ENCODE results near the gene CS. TPM values are rescaled to one million over a fixed set of nuclear protein-coding genes. Genes with fewer than 3 reads are reported as not detected.

CS gene
- polyA plus RNA-seq, 1 of the 3 experiments (the other 2 are of a cell fraction) = 121 TPM

DNA sequence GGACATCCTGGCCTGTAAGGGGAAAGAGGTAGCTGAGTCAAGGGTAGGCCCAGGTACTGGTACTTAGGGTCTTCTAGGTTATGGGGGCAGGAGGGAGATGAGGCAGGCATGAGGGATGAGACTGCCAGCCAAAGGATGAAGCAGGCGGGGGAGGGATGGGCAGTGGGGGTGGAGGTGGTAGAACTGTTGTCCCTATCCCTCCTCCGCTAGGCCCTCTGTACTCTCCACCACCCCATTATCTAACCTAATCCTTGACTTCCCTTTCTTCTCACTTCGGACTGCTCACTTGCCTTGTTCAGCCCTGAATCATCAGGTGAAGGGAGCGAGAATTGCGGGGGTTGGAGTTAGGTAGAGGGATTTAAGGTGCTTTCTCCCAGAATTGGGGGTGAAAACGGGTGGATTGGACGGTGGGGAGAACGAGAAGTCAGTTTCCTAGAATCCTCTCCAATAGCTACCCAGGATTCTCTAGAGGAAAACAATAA, 33.1 kb upstream of the CS start:
- Histone ChIP-seq H3K4me2 (peak overlapping the region; percentile 87), H3F3A (replicated peaks; ENCODE audit: insufficient read depth) (peaks cover 5% of the 10 kb centered on the region), H3K4me3 (ENCODE audit: low read depth in 2 of 2, low read length in 1 of 2) (peak overlapping the region; percentile 61 to 73), H3K9ac (peak overlapping the region; percentile 87), H3K27ac (ENCODE audit: low read depth in 2 of 2, low read length in 1 of 2) (peak overlapping the region; percentile 84 to 97), H4K20me1 (ENCODE audit: insufficient read depth) (no peaks in the 10 kb centered on the region), H3K9me2 (no peaks in the 10 kb centered on the region), H3K9me3 (no peaks in the 10 kb centered on the region), H3K36me3 (replicated peaks in 1 of 2; ENCODE audit: control insufficient read depth in 1 of 2, insufficient read depth in 2 of 2, low read length in 1 of 2) (no peaks in the 10 kb centered on the region), H2AFZ (ENCODE audit: low read depth) (peak overlapping the region; percentile 85), H3K79me2 (ENCODE audit: insufficient read depth) (peaks cover 4% of the 10 kb centered on the region; the same call in 1 of the 2 replicates), H3K4me1 (ENCODE audit: control insufficient read depth in 1 of 2, insufficient read depth in 2 of 2, low read depth in 1 of 2, low read length in 1 of 2) (peaks cover 4 to 8% of the 10 kb centered on the region in 2 experiments; a peak in 1 of 4 replicates), H3K27me3 (ENCODE audit: insufficient read depth) (no peaks in the 10 kb centered on the region)
- DNase-seq = peak; percentile 52
- no peak for TF ChIP-seq YY1 (IDR thresholded peaks at IDR 0.05; ENCODE audit: low read depth)
- no peak for TF ChIP-seq RAD21 (IDR thresholded peaks at IDR 0.05; ENCODE audit: low read length)
- TF ChIP-seq RFX5 (IDR thresholded peaks at IDR 0.05; ENCODE audit: low read length) = no peak
- no peak for TF ChIP-seq MAX (IDR thresholded peaks at IDR 0.05; ENCODE audit: low read depth)
- no peak for TF ChIP-seq TAF1 (IDR thresholded peaks at IDR 0.05; ENCODE audit: borderline replicate concordance, low read depth, low read length)
- no peak for TF ChIP-seq ZBTB33 (IDR thresholded peaks at IDR 0.05; ENCODE audit: borderline replicate concordance, low read depth)
- no peak for TF ChIP-seq USF1 (IDR thresholded peaks at IDR 0.05; ENCODE audit: borderline replicate concordance, low read depth)
- no peak for TF ChIP-seq CTCF (IDR thresholded peaks at IDR 0.05)
- no peak for TF ChIP-seq TCF12 (IDR thresholded peaks at IDR 0.05)
- TF ChIP-seq RCOR1 (IDR thresholded peaks at IDR 0.05; ENCODE audit: low read length) = no peak
- TF ChIP-seq, protein P1, sequence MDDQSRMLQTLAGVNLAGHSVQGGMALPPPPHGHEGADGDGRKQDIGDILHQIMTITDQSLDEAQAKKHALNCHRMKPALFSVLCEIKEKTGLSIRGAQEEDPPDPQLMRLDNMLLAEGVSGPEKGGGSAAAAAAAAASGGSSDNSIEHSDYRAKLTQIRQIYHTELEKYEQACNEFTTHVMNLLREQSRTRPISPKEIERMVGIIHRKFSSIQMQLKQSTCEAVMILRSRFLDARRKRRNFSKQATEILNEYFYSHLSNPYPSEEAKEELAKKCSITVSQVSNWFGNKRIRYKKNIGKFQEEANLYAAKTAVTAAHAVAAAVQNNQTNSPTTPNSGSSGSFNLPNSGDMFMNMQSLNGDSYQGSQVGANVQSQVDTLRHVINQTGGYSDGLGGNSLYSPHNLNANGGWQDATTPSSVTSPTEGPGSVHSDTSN (IDR thresholded peaks at IDR 0.05) = no peak
- TF ChIP-seq RXRA (IDR thresholded peaks at IDR 0.05; ENCODE audit: borderline replicate concordance, low read depth) = no peak
- TF ChIP-seq POLR2AphosphoS5 (IDR thresholded peaks at IDR 0.05; ENCODE audit: low read depth, low read length) = no peak; the same call in 1 of the 2 replicates
- TF ChIP-seq, protein P2, sequence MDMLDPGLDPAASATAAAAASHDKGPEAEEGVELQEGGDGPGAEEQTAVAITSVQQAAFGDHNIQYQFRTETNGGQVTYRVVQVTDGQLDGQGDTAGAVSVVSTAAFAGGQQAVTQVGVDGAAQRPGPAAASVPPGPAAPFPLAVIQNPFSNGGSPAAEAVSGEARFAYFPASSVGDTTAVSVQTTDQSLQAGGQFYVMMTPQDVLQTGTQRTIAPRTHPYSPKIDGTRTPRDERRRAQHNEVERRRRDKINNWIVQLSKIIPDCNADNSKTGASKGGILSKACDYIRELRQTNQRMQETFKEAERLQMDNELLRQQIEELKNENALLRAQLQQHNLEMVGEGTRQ (IDR thresholded peaks at IDR 0.05; ENCODE audit: borderline replicate concordance, low read depth, low read length) = no peak
- TF ChIP-seq MEF2A (IDR thresholded peaks at IDR 0.05; ENCODE audit: borderline replicate concordance, low read depth) = no peak
- TF ChIP-seq, protein P3, sequence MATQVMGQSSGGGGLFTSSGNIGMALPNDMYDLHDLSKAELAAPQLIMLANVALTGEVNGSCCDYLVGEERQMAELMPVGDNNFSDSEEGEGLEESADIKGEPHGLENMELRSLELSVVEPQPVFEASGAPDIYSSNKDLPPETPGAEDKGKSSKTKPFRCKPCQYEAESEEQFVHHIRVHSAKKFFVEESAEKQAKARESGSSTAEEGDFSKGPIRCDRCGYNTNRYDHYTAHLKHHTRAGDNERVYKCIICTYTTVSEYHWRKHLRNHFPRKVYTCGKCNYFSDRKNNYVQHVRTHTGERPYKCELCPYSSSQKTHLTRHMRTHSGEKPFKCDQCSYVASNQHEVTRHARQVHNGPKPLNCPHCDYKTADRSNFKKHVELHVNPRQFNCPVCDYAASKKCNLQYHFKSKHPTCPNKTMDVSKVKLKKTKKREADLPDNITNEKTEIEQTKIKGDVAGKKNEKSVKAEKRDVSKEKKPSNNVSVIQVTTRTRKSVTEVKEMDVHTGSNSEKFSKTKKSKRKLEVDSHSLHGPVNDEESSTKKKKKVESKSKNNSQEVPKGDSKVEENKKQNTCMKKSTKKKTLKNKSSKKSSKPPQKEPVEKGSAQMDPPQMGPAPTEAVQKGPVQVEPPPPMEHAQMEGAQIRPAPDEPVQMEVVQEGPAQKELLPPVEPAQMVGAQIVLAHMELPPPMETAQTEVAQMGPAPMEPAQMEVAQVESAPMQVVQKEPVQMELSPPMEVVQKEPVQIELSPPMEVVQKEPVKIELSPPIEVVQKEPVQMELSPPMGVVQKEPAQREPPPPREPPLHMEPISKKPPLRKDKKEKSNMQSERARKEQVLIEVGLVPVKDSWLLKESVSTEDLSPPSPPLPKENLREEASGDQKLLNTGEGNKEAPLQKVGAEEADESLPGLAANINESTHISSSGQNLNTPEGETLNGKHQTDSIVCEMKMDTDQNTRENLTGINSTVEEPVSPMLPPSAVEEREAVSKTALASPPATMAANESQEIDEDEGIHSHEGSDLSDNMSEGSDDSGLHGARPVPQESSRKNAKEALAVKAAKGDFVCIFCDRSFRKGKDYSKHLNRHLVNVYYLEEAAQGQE (IDR thresholded peaks at IDR 0.05; ENCODE audit: low read depth, low read length) = no peak
- no peak for TF ChIP-seq GATA2 (CRISPR knock-in tag; IDR thresholded peaks at IDR 0.05)
- TF ChIP-seq NFIC (IDR thresholded peaks at IDR 0.05; ENCODE audit: borderline replicate concordance) = no peak
- ChIA-PET POLR2A (interaction anchor here (0.8 to 3.1 kb wide), 7 partner anchors 9 to 131 kb away, joined by 3 to 26 read pairs (median 6); partner anchors contain the start of genes CNPY2, STAT2 and TIMELESS), CTCF (interaction anchor here (0.7 to 2.2 kb wide), 5 partner anchors 8 to 215 kb away, joined by 3 to 17 read pairs (median 3); partner anchors contain the start of gene ZC3H10)
- 16% methylated on average over 8 of the region's 8 CpGs for WGBS (ENCODE audit: low lambda C conversion rate)

All from SK-N-SH (cell line).